ENCODE measurements around the gene SMARCA5.

Gene SMARCA5

DNA sequence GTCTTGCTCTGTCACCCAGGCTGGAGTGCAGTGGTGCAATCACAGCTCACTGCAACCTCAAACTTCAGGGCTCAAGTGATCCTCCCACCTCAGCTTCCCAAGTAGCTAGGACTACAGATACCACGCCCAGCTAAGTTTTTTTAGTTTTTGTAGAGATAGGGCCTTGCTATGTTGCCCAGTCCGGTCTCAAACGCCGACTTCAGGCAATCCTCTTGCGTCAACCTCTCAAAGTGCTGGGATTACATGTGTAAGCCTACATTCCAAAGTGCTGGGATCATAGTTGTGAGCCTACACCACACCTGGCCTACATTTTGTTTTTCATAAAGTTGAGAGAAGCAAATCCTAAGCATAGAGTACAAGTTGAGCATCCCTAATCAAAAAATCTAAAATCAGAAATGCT is 42.2 kb downstream of the SMARCA5 start:
- peak; percentile 10 for DNase-seq (ENCODE audit: low read depth)
- TF ChIP-seq, protein P1, sequence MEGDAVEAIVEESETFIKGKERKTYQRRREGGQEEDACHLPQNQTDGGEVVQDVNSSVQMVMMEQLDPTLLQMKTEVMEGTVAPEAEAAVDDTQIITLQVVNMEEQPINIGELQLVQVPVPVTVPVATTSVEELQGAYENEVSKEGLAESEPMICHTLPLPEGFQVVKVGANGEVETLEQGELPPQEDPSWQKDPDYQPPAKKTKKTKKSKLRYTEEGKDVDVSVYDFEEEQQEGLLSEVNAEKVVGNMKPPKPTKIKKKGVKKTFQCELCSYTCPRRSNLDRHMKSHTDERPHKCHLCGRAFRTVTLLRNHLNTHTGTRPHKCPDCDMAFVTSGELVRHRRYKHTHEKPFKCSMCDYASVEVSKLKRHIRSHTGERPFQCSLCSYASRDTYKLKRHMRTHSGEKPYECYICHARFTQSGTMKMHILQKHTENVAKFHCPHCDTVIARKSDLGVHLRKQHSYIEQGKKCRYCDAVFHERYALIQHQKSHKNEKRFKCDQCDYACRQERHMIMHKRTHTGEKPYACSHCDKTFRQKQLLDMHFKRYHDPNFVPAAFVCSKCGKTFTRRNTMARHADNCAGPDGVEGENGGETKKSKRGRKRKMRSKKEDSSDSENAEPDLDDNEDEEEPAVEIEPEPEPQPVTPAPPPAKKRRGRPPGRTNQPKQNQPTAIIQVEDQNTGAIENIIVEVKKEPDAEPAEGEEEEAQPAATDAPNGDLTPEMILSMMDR (conservative IDR thresholded peaks at IDR 0.05; ENCODE audit: low read depth, low read length) = no peak

DNA sequence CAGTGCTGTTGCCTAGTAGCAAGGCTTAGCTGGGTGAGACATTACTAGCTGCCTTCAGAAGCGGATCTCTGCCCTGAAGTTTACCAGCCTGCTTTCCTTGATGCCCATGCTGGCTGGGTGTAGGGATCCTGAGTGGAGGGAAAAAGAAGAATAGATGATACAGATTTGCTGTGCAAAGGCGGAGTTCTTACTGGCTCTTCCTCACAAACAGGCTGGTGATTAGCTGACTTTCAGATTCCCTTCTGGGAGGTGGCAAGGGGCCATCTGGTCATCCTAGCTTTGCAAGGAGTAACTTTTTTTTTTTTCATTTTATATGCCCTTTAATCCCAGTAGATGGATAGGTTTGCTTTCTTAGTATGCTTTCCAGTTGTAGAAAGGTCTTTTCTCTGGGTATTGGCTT is 44.8 kb downstream of the SMARCA5 start:
- TF ChIP-seq, protein P1 (conservative IDR thresholded peaks at IDR 0.05; ENCODE audit: low read depth, low read length) = no peak
- H3K4me3 ChIP-seq (ENCODE audit: low read depth, low read length) = no peak overlapping the region
- no peak for DNase-seq (ENCODE audit: low read depth)

More for the DNA sequence above, 42.2 kb downstream of the SMARCA5 start:
- H3K4me3 ChIP-seq (ENCODE audit: low read depth, low read length) = no peak overlapping the region

DNA sequence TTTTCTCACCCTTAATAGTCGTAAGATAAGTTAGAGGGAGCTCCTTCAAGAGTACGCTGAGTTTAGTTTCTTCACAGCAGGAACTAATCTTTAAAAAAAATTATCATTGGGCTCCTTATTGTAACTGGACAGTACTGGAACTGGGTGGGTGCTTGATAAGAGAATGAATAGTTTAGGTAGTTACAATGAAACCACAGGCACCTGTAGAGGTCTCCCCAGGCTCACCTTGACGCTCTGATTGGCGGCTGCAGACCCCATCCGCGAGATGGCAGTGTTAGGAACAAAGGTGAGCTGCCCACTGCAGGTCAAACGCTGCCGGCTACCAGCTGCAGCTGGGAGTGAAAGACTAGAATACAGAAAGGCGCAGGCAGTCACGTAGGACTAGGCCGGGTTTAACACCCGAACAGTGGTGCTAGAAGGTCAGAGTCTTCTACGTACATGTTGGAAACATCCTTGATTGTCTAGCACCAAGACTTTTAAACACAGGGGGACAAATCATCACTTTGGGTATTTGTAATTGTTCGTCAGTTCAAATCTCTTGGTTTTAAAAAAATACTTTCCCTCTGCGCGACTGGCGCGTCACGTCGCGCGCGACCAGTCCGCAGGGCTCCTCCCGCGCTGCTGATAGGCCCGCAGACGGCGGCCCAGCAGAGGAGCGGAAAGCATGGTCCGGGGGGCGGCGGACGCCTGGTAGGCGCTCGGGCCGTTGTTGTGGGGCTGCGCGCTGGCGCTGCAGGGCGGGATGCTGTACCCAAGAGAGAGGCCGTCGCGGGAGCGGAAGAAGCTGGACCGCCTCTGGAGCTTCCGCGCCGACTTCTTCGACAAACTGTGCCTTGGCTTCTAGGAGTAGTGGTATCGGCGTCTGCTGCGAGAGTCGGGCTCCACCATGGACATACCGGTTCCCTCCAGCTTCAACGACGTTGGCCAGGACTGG is 45.6 kb downstream of the SMARCA5 start:
- TF ChIP-seq, protein P1 (conservative IDR thresholded peaks at IDR 0.05; ENCODE audit: low read depth, low read length) = peak; percentile 58
- DNase-seq (ENCODE audit: low read depth) = peak; percentile 65
- H3K4me3 ChIP-seq (ENCODE audit: low read depth, low read length) = peak overlapping the region; percentile 68

DNA sequence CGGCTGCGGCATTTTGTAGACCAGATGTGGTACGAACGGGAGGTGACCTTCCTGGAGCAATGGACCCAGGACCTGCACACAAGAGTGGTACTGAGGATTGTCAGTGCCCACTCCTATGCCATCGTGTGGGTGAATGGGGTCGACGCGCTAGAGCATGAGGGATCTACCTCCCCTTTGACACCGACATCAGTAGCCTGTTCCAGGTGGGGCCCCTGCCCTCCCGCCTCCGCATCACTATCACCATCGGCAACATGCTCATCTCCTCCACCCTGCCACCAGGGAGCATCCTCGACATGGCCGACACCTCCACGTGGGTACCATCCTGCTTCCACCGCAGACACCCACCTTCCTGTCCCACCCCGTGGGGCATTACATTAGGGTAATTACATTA is 46.2 kb downstream of the SMARCA5 start:
- TF ChIP-seq, protein P1 (conservative IDR thresholded peaks at IDR 0.05; ENCODE audit: low read depth, low read length) = no peak
- no peak for DNase-seq (ENCODE audit: low read depth)
- peak overlapping the region; percentile 68 for H3K4me3 ChIP-seq (ENCODE audit: low read depth, low read length)

DNA sequence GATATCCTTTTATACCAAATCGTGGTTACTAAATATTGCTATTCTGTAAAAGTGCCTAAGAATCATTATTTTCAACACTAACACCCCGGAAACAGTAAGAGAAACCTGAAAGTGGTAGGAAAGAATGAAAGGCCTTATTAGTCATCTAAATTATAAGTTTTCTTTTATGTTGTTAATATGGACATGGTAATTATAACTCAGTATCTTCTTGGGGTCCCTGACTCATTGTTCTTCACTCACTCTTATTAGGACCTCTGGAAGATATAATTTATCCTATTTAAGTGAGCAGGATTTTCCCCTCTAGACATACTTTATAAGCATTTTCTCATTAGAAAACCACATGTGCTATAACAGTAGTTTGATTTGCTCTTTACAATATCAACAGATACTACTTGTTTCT is 51.0 kb downstream of the SMARCA5 start:
- no peak for DNase-seq (ENCODE audit: low read depth)
- H3K4me3 ChIP-seq (ENCODE audit: low read depth, low read length) = no peak overlapping the region
- TF ChIP-seq, protein P1 (conservative IDR thresholded peaks at IDR 0.05; ENCODE audit: low read depth, low read length) = no peak

DNA sequence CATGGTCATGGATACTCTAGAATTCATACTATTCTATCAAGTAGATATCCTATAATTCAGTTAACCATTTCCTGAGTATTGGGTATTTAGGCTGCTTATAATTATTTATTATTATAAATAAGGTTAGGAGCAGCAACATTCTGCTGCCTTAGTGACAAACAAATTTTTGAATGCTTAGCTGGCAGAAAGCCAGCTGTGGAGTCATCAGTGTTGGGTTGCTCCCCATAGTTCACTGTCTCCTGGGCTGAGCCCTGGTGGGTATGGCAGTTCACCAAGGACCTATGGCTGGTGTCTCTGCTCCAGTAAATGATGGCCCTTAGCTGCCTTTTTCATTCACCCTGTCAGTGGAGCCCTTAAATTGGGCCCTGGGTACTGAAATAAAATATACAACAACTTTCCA is 61.8 kb downstream of the SMARCA5 start:
- TF ChIP-seq, protein P1 (conservative IDR thresholded peaks at IDR 0.05; ENCODE audit: low read depth, low read length) = no peak
- H3K4me3 ChIP-seq (ENCODE audit: low read depth, low read length) = no peak overlapping the region
- DNase-seq (ENCODE audit: low read depth) = no peak
